Lung (tissue), 12 donors: ENCODE measurements around the gene HOXB3. TPM values are rescaled to one million over a fixed set of nuclear protein-coding genes. Genes with fewer than 3 reads are reported as not detected.

ENCODE experiments used
- ATAC-seq: fragments of 200-7000 bp; cut with Tn5 transposase; one replicate; pipeline ENCODE4 v1.9.1; 2020; ENCODE audit warnings: moderate number of reproducible peaks; ENCODE audit not compliant: insufficient read depth, low FRiP score
- DNase-seq, 3 donors: peaks; one replicate each; pipeline ENCODE4 v3.0.0-alpha.2; 2013 to 2017
- H3K27ac ChIP-seq, 2 donors: one replicate each; pipeline ENCODE4 v1.5.1; 2013; ENCODE audit warnings: mild to moderate bottlenecking in 2 of 2, moderate library complexity in 2 of 2, control low read depth in 1 of 2, inconsistent platforms in 1 of 2, low read depth in 1 of 2, low read length in 1 of 2
- H3K27me3 ChIP-seq, 3 donors: one replicate each; pipeline ENCODE4 v1.5.1; 2013; ENCODE audit warnings: low read length in 2 of 3; ENCODE audit not compliant: control insufficient read depth in 3 of 3, insufficient read depth in 3 of 3
- H3K36me3 ChIP-seq, 4 donors: one replicate each; pipeline ENCODE4 v1.5.1; 2013; ENCODE audit warnings: low read length in 4 of 4, mild to moderate bottlenecking in 1 of 4, moderate library complexity in 1 of 4; ENCODE audit not compliant: control insufficient read depth in 4 of 4, insufficient read depth in 4 of 4
- H3K4me1 ChIP-seq, 5 donors: one replicate each; pipeline ENCODE4 v1.5.1; 2013; ENCODE audit warnings: low read length in 5 of 5, mild to moderate bottlenecking in 2 of 5, moderate library complexity in 1 of 5; ENCODE audit not compliant: control insufficient read depth in 5 of 5, insufficient read depth in 5 of 5
- H3K4me3 ChIP-seq: one replicate; pipeline ENCODE4 v1.5.1; 2013; ENCODE audit warnings: mild to moderate bottlenecking, control low read depth, moderate library complexity
- H3K9ac ChIP-seq, 2 donors: one replicate each; pipeline ENCODE4 v1.5.1; 2013; ENCODE audit warnings: low read length in 2 of 2, control low read depth in 1 of 2; ENCODE audit not compliant: insufficient read depth in 1 of 2
- H3K9me3 ChIP-seq, 4 donors: one replicate each; pipeline ENCODE4 v1.5.1; 2013; ENCODE audit warnings: low read length in 3 of 4, mild to moderate bottlenecking in 1 of 4, moderate library complexity in 1 of 4; ENCODE audit not compliant: control insufficient read depth in 4 of 4, insufficient read depth in 3 of 4
- WGBS, 2 donors: extraction: QIAGEN DNeasy Blood & Tissue Kit; methylation state at CpG; one replicate each; pipeline ENCODE4 v1.1.7; 2013; 5-methylcytosine and 5-hydroxymethylcytosine counted together
- polyA plus RNA-seq, 2 donors: library from polyadenylated mRNA; stranded (reverse); fragments of 200-250 nt; gene quantifications; one replicate each; pipeline ENCODE4 v1.2.1, GENCODE V29; 2013
- total RNA-seq, 2 donors: library from RNA; depleted of rRNA in 1 of 2; stranded (reverse); fragments of >200 nt in 1 of 2; gene quantifications; one replicate each; pipeline ENCODE4 v1.2.1, GENCODE V29; 2014 to 2021
- TF ChIP-seq, protein P1 (sequence below): IDR thresholded peaks from 2 replicates; pipeline ENCODE4 v1.5.1; 2012; ENCODE audit warnings: mild to moderate bottlenecking; ENCODE audit errors: control extremely low read depth, extremely low read depth
- donor health status: control.
- donor health status: control.
- donor health status: Bipolar disorder and iron deficiency.
- donor health status: healthy.
- donor health status: DM: yes; HTN: yes; CAD: no.

The HOXB3 gene
- total and polyA plus RNA-seq, 4 donors: 1.9 to 21.1 (median 6.7) TPM

DNA sequence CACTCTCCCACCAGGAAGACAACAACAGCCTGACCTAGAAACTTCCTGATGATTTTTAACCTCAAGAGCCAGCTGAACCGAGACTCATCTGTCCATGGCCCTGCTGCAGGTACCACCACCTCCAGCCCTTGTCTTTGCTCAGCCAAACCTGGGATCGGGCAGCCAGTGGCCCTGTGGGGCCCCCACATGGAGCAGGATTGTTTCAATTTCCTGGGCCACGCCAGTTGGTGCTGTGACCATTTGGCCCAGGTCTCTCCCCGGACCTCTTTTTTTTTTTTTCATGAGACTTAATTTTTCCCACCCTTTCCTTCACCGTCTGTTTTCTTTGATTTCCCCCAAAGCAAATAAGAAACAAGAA, 36.9 kb downstream of the HOXB3 start:
- H3K27me3 ChIP-seq: peaks cover 0 to 57% (median 0%) of the 10 kb centered on the region in 3 donors
- H3K27ac ChIP-seq: peak overlapping the region in 1 of 2 donors; percentile 7
- H3K36me3 ChIP-seq: peaks cover 0 to 19% (median 4%) of the 10 kb centered on the region in 4 donors
- no peak for DNase-seq
- H3K4me1 ChIP-seq: peaks cover 0 to 81% (median 10%) of the 10 kb centered on the region in 5 donors
- peak overlapping the region in 1 of 2 donors; percentile 96 for H3K9ac ChIP-seq
- no peak overlapping the region for H3K4me3 ChIP-seq
- H3K9me3 ChIP-seq: peaks cover 0 to 3% (median 0%) of the 10 kb centered on the region in 4 donors
- TF ChIP-seq, protein P1, sequence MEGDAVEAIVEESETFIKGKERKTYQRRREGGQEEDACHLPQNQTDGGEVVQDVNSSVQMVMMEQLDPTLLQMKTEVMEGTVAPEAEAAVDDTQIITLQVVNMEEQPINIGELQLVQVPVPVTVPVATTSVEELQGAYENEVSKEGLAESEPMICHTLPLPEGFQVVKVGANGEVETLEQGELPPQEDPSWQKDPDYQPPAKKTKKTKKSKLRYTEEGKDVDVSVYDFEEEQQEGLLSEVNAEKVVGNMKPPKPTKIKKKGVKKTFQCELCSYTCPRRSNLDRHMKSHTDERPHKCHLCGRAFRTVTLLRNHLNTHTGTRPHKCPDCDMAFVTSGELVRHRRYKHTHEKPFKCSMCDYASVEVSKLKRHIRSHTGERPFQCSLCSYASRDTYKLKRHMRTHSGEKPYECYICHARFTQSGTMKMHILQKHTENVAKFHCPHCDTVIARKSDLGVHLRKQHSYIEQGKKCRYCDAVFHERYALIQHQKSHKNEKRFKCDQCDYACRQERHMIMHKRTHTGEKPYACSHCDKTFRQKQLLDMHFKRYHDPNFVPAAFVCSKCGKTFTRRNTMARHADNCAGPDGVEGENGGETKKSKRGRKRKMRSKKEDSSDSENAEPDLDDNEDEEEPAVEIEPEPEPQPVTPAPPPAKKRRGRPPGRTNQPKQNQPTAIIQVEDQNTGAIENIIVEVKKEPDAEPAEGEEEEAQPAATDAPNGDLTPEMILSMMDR: no peak
- 49 to 70% methylated on average over 5 of the region's 5 CpGs for WGBS, 2 donors
- no peak for ATAC-seq

DNA sequence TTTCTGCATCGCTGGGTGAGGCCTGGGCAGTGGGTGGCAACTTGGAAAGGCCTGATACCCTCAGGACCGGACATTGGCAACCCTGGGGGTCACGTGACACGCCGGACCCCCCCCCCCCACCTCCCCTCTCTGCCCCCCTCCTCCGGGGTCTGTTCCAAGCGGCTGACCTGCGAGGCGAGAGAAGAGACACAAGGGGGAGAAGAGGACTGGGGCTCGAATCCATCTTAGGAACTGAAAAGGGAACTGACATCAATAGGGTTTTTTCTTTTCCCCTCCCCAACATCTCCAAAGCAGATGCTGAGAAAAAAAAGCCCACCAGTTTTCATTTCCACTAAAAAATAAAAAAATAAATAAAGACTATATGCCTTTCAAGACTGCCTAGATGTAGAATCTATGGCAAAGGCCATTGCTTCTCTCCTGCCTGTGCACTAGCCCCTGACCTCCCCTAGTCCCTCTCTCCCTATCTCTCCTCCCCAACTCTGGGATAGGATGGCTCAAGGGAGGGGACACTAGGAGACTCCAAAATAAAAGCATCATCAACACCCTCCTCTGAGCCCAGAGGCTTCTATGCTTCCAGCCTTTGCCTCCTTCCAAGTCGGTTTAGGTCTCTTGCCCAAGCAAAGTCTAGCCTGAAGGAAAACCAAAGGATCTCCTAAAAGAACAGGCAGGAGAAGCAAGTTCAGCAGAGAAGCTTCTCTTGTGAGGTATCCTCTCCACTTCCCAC, 37.4 kb downstream of the HOXB3 start:
- TF ChIP-seq, protein P1: no peak
- H3K9me3 ChIP-seq: peaks cover 0 to 3% (median 0%) of the 10 kb centered on the region in 4 donors
- DNase-seq (peak; percentile 84 to 90 (median 88)), ATAC-seq (no peak)
- peak overlapping the region in 1 of 2 donors; percentile 87 for H3K27ac ChIP-seq
- no peak overlapping the region for H3K4me3 ChIP-seq
- WGBS, 2 donors: 39 to 68% methylated on average over 10 to 11 of the region's 11 CpGs
- peaks cover 0 to 81% (median 10%) of the 10 kb centered on the region in 5 donors for H3K4me1 ChIP-seq
- H3K9ac ChIP-seq: peak overlapping the region in 1 of 2 donors; percentile 96
- peaks cover 0 to 18% (median 4%) of the 10 kb centered on the region in 4 donors for H3K36me3 ChIP-seq
- H3K27me3 ChIP-seq: peaks cover 0 to 61% (median 0%) of the 10 kb centered on the region in 3 donors

DNA sequence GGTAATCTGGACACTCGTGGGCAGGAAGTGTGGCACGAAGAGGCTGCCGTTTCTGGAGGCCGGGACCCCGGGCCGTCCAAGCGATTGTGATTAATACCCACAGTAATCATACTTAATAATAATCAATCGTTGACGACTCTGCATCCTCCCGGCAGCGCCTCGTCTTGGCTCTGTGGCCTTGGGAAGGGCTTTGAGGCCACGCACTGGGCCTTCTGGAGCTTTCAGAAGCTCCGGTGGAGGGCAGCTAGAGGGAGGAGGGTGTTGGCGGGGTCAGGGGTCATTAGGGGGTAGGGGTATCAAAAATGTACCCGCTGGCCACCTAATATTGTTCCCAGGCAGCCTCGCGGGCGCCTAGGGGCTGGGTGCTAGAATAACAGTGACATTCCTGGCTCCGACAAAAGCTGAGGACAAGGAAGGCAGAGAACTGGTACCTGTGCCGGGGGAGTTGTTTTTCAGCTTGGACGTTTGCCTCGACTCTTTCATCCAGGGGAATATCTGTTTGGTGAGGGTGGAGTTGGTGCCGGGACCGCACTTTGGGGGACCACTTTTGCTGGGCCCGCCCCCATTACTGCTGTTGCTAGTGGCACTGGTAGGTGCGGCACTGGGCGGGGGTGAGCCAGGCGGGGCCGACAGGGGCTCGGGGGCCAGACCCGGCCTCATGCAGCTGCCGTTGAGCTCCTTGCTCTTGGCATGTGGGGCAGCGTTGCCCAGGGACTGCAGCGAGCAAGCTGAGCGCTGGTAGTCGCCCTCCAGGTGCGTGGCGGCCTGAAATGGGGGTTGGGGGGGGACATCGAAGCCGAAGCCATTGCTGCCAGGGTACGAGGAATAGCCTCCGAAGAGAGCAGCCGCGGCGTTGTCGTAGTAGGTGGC, 38.2 kb downstream of the HOXB3 start:
- TF ChIP-seq, protein P1: no peak
- Histone ChIP-seq H3K9ac (peak overlapping the region in 1 of 2 donors; percentile 67), H3K27ac (peak overlapping the region in 1 of 2 donors; percentile 87), H3K9me3 (peaks cover 0 to 3% (median 0%) of the 10 kb centered on the region in 4 donors), H3K4me3 (no peak overlapping the region), H3K36me3 (peaks cover 0 to 18% (median 4%) of the 10 kb centered on the region in 4 donors), H3K4me1 (peaks cover 0 to 76% (median 10%) of the 10 kb centered on the region in 5 donors), H3K27me3 (peaks cover 0 to 69% (median 0%) of the 10 kb centered on the region in 3 donors)
- ATAC-seq (no peak), DNase-seq (peak; percentile 50 to 63 (median 57))
- WGBS, 2 donors: 52 to 71% methylated on average over 46 to 47 of the region's 47 CpGs
